Activated CD4-positive, alpha-beta T cell treated with anti-CD3 and anti-CD28 coated beads, Interleukin-2, amount 10 ng/mL, durations not matched to agents 7 days and 5 days (primary cell): ENCODE measurements around the gene ANXA4. TPM values are rescaled to one million over a fixed set of nuclear protein-coding genes. Genes with fewer than 3 reads are reported as not detected.

Experiments
- CTCF ChIA-PET: fragments of 350-600 bp; sonication (Branson Sonifier 250); formaldehyde crosslinking; loops from one replicate; lab custom pipeline; 2021; ENCODE audit warnings: antibody characterized with exemption; lab: Charles Lee
- POLR2A ChIA-PET: fragments of 350-600 bp; sonication (Branson Sonifier 250); formaldehyde crosslinking; loops from one replicate; lab custom pipeline; 2021; ENCODE audit warnings: antibody characterized with exemption; lab: Charles Lee
- DNase-seq: peaks from one replicate; pipeline ENCODE4 v3.0.0-alpha.2; 2020
- H3K27ac Mint-ChIP-seq: one replicate; pipeline ENCODE4 v1.8.0; 2021; ENCODE audit warnings: mild to moderate bottlenecking, moderate library complexity, mixed read lengths
- H3K27me3 Mint-ChIP-seq: one replicate; pipeline ENCODE4 v1.8.0; 2021; ENCODE audit warnings: mixed read lengths
- H3K36me3 Mint-ChIP-seq: one replicate; pipeline ENCODE4 v1.8.0; 2021; ENCODE audit warnings: low read depth, mixed read lengths
- H3K4me1 Mint-ChIP-seq: one replicate; pipeline ENCODE4 v1.8.0; 2021; ENCODE audit warnings: mixed read lengths
- H3K4me3 Mint-ChIP-seq: one replicate; pipeline ENCODE4 v1.8.0; 2021; ENCODE audit warnings: mild to moderate bottlenecking, moderate library complexity, mixed read lengths
- H3K9me3 Mint-ChIP-seq: one replicate; pipeline ENCODE4 v1.8.0; 2021; ENCODE audit warnings: mixed read lengths
- total RNA-seq, 2 experiments: library from RNA; stranded (reverse); gene quantifications; one replicate each; pipeline ENCODE4 v1.2.3, GENCODE V29; 2021

Gene ANXA4
- total RNA-seq, 2 experiments from 2014 or later: 70.6 to 75.9 TPM

- peaks cover 16% of the 10 kb centered on the region for H3K4me1 Mint-ChIP-seq
- CTCF ChIA-PET: interaction anchor here (1.0 to 3.3 kb wide), 5 partner anchors 10 to 81 kb away, joined by 3 to 13 read pairs (median 4); no protein-coding TSS in a partner anchor
- POLR2A ChIA-PET: no interaction called here
- H3K36me3 Mint-ChIP-seq: peaks cover 32% of the 10 kb centered on the region
- H3K27ac Mint-ChIP-seq: no peak overlapping the region
- no peak for DNase-seq
- H3K9me3 Mint-ChIP-seq: no peaks in the 10 kb centered on the region
- no peak overlapping the region for H3K4me3 Mint-ChIP-seq
- H3K27me3 Mint-ChIP-seq: no peaks in the 10 kb centered on the region
Observed at GRCh38 chr2:69805887-69806286, 64.0 kb downstream of the ANXA4 start.

- CTCF ChIA-PET: interaction anchor here (1.0 to 3.3 kb wide), 3 partner anchors 9 to 83 kb away, joined by 3 to 13 read pairs (median 6); no protein-coding TSS in a partner anchor
- Mint-ChIP-seq H3K4me3 (no peak overlapping the region), H3K9me3 (no peaks in the 10 kb centered on the region), H3K27ac (no peak overlapping the region), H3K4me1 (peaks cover 15% of the 10 kb centered on the region), H3K27me3 (no peaks in the 10 kb centered on the region), H3K36me3 (peaks cover 27% of the 10 kb centered on the region)
- POLR2A ChIA-PET: no interaction called here
- DNase-seq: no peak
Observed at GRCh38 chr2:69807821-69808540, 66.0 kb downstream of the ANXA4 start.

GRCh38 chr2:69810550-69810949 lies 68.6 kb downstream of the ANXA4 start:
- H3K27me3 Mint-ChIP-seq: no peaks in the 10 kb centered on the region
- H3K4me1 Mint-ChIP-seq: no peaks in the 10 kb centered on the region
- no peaks in the 10 kb centered on the region for H3K9me3 Mint-ChIP-seq
- no peak for DNase-seq
- H3K27ac Mint-ChIP-seq: no peak overlapping the region
- peaks cover 16% of the 10 kb centered on the region for H3K36me3 Mint-ChIP-seq
- H3K4me3 Mint-ChIP-seq: no peak overlapping the region
- CTCF ChIA-PET: interaction anchor here (0.7 to 1.1 kb wide), 2 partner anchors 68 to 86 kb away, joined by 3 to 4 read pairs; partner anchors contain the start of gene ANXA4
- POLR2A ChIA-PET: no interaction called here

DNA sequence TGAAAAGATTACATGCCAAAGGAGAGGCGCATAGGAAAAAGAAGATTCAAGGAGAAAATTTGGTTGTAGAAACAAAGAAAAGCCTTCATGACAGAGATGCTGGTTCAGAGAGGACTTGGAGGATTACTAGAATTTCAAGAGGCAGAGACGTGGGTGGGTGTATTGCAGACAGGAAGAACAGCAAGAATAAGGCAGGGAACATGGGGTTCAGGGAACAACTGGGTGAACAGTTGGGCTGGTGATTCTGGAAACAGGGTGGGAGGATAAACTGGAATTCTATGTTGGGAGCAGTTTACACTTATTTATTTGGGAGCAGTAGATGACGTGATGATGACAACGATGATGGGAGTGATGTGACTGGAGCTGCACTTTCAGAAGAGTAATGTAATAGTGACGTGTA lies 69.1 kb downstream of the ANXA4 start:
- ChIA-PET POLR2A (no interaction called here), CTCF (interaction anchor here (1.2 to 3.1 kb wide), 2 partner anchors 8 to 86 kb away, joined by 6 to 17 read pairs; no protein-coding TSS in a partner anchor)
- H3K9me3 Mint-ChIP-seq: no peaks in the 10 kb centered on the region
- H3K27me3 Mint-ChIP-seq: no peaks in the 10 kb centered on the region
- no peaks in the 10 kb centered on the region for H3K4me1 Mint-ChIP-seq
- peaks cover 14% of the 10 kb centered on the region for H3K36me3 Mint-ChIP-seq
- no peak for DNase-seq
- no peak overlapping the region for H3K4me3 Mint-ChIP-seq
- no peak overlapping the region for H3K27ac Mint-ChIP-seq

DNA sequence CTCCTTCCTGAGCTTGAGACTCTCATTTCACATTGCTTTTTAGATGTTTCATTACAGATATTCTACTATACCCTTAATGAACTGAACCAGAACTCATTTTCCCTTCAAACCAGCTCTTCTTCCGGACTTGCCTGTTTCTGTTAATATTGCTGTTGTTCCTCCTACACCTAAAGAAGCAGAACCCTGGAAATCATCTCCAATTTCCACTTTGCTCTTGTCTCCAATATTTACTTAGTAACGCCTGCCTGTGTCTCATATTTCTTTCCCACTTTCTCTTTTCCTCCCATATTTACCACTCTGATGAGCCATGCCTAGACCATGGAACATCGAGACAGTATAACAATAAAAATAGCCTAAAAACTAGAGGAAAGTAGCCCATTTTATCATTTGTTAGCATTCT lies 69.7 kb downstream of the ANXA4 start:
- H3K36me3 Mint-ChIP-seq: peaks cover 12% of the 10 kb centered on the region
- CTCF ChIA-PET: interaction anchor here (1.0 to 3.1 kb wide), 4 partner anchors 8 to 107 kb away, joined by 4 to 17 read pairs (median 6); no protein-coding TSS in a partner anchor
- H3K4me1 Mint-ChIP-seq: peaks cover 3% of the 10 kb centered on the region
- H3K4me3 Mint-ChIP-seq: no peak overlapping the region
- no peak overlapping the region for H3K27ac Mint-ChIP-seq
- H3K27me3 Mint-ChIP-seq: no peaks in the 10 kb centered on the region
- DNase-seq: no peak
- no peaks in the 10 kb centered on the region for H3K9me3 Mint-ChIP-seq
- POLR2A ChIA-PET: no interaction called here

DNA sequence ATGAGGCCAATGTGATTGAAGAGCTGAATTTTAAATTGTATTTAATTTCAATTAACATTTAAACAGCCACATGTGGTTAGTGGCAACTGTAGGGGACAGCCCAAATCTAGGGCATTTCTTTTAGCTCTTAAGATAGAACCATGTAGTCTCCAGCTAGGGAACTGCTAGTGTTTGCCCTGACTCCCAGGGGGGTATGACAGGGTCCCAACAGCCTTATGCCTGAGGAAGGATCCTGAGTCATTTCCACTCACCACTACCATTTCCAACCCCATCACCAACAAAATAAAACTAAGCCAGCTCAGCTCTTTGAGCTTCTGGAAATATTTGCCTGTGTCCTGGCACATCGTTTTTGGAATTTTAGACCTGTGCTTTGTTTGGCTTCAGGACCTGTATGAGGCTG lies 73.8 kb downstream of the ANXA4 start:
- POLR2A ChIA-PET: interaction anchor here (1.0 kb wide), 1 partner anchor 9 kb away, joined by 3 read pairs; no protein-coding TSS in a partner anchor
- H3K27me3 Mint-ChIP-seq: no peaks in the 10 kb centered on the region
- H3K4me3 Mint-ChIP-seq: no peak overlapping the region
- CTCF ChIA-PET: interaction anchor here (0.6 to 5.8 kb wide), 9 partner anchors 9 to 455 kb away, joined by 3 to 78 read pairs (median 4); no protein-coding TSS in a partner anchor
- DNase-seq: no peak
- peaks cover 8% of the 10 kb centered on the region for H3K4me1 Mint-ChIP-seq
- no peaks in the 10 kb centered on the region for H3K9me3 Mint-ChIP-seq
- H3K36me3 Mint-ChIP-seq: peaks cover 21% of the 10 kb centered on the region
- H3K27ac Mint-ChIP-seq: no peak overlapping the region

GRCh38 chr2:69816923-69817542 lies 75.1 kb downstream of the ANXA4 start:
- H3K27me3 Mint-ChIP-seq: no peaks in the 10 kb centered on the region
- ChIA-PET POLR2A (interaction anchor here (0.7 kb wide), 1 partner anchor 477 kb away, joined by 3 read pairs; the partner anchor contains the start of gene SNRPG), CTCF (interaction anchor here (0.6 to 5.8 kb wide), 19 partner anchors 8 to 130 kb away, joined by 3 to 78 read pairs (median 4); partner anchors contain the start of gene GMCL1)
- no peaks in the 10 kb centered on the region for H3K9me3 Mint-ChIP-seq
- peak; percentile 85 for DNase-seq
- H3K4me1 Mint-ChIP-seq: peaks cover 8% of the 10 kb centered on the region
- no peak overlapping the region for H3K27ac Mint-ChIP-seq
- H3K4me3 Mint-ChIP-seq: no peak overlapping the region
- peaks cover 26% of the 10 kb centered on the region for H3K36me3 Mint-ChIP-seq

- Mint-ChIP-seq H3K9me3 (no peaks in the 10 kb centered on the region), H3K27me3 (no peaks in the 10 kb centered on the region), H3K4me3 (no peak overlapping the region), H3K27ac (no peak overlapping the region), H3K4me1 (peaks cover 8% of the 10 kb centered on the region), H3K36me3 (peaks cover 30% of the 10 kb centered on the region)
- POLR2A ChIA-PET: no interaction called here
- no peak for DNase-seq
- CTCF ChIA-PET: interaction anchor here (0.7 to 5.8 kb wide), 7 partner anchors 9 to 103 kb away, joined by 3 to 78 read pairs (median 7); partner anchors contain the start of gene GMCL1
Observed at GRCh38 chr2:69817729-69818501, 76.0 kb downstream of the ANXA4 start.

DNA sequence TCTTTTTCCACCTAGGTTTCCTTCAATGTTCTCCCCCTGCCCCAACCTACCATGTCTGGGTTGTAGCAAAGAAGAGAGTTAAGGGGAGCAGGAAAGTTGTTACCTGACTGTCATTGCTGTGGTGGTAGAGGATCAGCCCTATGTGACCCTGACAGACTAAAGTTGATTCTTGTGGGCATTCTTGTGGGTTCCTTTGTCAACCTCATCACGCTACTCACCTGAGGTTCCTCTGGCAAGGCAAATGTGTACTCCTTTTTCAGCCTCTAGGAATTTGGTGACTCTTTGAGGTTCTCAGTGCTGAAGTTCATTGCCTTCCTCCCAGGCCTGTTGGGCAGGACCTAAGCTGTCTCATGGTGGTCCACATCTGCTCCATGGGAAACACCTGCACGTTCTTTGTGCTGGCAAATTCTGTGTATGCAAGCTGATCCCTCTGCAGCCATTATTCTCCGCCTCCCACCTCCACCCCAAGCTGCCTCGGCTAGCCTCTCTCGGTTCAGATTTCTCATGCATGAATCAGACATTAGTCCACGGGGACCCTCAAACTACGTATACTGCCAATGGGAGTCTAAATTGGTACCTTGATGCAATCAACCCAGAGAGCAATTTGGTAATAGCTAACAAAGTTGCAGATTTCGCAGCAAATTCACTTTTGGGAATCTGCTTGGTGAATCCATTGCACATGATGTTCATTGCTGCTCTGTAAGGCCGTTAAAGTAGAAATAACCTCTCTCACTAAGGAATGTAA lies 86.0 kb downstream of the ANXA4 start:
- Mint-ChIP-seq H3K4me3 (peak overlapping the region; percentile 90), H3K36me3 (peaks cover 16% of the 10 kb centered on the region), H3K27ac (peak overlapping the region; percentile 97), H3K27me3 (no peaks in the 10 kb centered on the region), H3K4me1 (peaks cover 44% of the 10 kb centered on the region), H3K9me3 (no peaks in the 10 kb centered on the region)
- POLR2A ChIA-PET: no interaction called here
- peak; percentile 12 for DNase-seq
- CTCF ChIA-PET: interaction anchor here (0.6 to 5.0 kb wide), 5 partner anchors 10 to 103 kb away, joined by 3 to 17 read pairs (median 4); no protein-coding TSS in a partner anchor

GRCh38 chr2:69828938-69829255 lies 87.0 kb downstream of the ANXA4 start:
- POLR2A ChIA-PET: no interaction called here
- Mint-ChIP-seq H3K4me3 (peak overlapping the region; percentile 90), H3K27ac (peak overlapping the region; percentile 97), H3K9me3 (no peaks in the 10 kb centered on the region), H3K36me3 (peaks cover 20% of the 10 kb centered on the region), H3K4me1 (peaks cover 53% of the 10 kb centered on the region), H3K27me3 (no peaks in the 10 kb centered on the region)
- CTCF ChIA-PET: interaction anchor here (5.0 kb wide), 1 partner anchor 11 kb away, joined by 17 read pairs; no protein-coding TSS in a partner anchor
- DNase-seq: no peak

DNA sequence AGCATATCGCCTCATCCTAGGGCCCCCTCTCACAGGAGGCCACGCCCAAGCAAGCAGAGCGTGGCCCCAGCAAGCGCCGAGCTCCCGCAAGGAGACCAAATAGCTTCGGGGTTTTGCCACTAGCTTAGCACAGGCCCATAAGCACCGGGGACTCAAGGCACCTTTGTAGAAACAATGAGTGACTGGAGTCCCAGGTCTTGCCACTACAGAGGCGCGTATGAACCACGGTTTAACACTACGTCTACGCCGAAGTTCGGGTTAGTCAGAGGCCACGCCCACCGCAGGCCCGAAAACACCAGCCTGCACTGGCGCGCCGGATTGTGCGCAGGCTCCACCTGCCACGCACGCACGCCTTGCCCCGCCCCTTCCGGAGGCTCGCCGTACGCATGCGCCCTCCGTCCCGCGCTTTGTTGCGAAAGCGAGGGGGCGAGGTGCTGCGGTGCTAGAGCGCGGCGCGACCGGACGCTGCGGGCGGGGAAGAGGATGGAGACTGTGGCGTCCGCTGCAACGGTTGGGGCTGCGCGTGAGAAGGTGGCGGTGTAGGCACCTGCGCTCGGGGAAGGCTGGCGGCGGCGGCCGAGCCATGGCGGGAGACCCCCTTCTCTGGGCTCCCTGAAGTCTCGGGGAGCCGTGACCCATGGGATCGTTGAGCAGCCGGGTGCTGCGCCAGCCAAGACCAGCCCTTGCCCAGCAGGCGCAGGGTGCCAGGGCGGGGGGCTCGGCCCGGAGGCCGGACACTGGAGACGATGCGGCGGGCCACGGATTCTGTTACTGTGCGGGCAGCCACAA lies 87.5 kb downstream of the ANXA4 start, which contains the start of gene GMCL1:
Gene GMCL1 (plus strand): TSS at position 405 of the 789 bp plus-strand sequence. CDS start 233 bp downstream, at position 638.
- H3K36me3 Mint-ChIP-seq: peaks cover 25% of the 10 kb centered on the region
- no peaks in the 10 kb centered on the region for H3K27me3 Mint-ChIP-seq
- peak within 1 kb of the TSS; percentile 97 for H3K27ac Mint-ChIP-seq
- peak; percentile 98 for DNase-seq
- ChIA-PET CTCF (interaction anchor here (0.6 to 5.0 kb wide), 3 partner anchors 12 to 227 kb away, joined by 3 to 17 read pairs (median 4); no protein-coding TSS in a partner anchor), POLR2A (no interaction called here)
- no peaks in the 10 kb centered on the region for H3K9me3 Mint-ChIP-seq
- peak within 1 kb of the TSS; percentile 90 for H3K4me3 Mint-ChIP-seq
- H3K4me1 Mint-ChIP-seq: peaks cover 58% of the 10 kb centered on the region
